ENCODE data around the gene RHOBTB1. TPM values are rescaled to one million over a fixed set of nuclear protein-coding genes. Genes with fewer than 3 reads are reported as not detected.

The RHOBTB1 gene
- total RNA-seq, 4 donors from 2014 or later: 2.4 to 6.9 (median 4.2) TPM

- 59 to 60% methylated on average over 2 of the region's 2 CpGs for WGBS, 2 donors
- intact Hi-C loops (cut with DNase I; ENCODE audit: low total_unique reads): no loop called here
- H3K4me3 ChIP-seq (ENCODE audit: low read depth, poor library complexity, severe bottlenecking): no peak overlapping the region
- TF ChIP-seq POLR2A (IDR thresholded peaks at IDR 0.05) (no peak), CTCF (IDR thresholded peaks at IDR 0.05) (no peak)
- no peak for DNase-seq (ENCODE audit: low spot score in 2 of 2)
These were observed 47.2 kb downstream of the RHOBTB1 start for GRCh38 chr10:60896810-60897209.

GRCh38 chr10:60896033-60896432 is 48.0 kb downstream of the RHOBTB1 start:
- no peak overlapping the region for H3K4me3 ChIP-seq (ENCODE audit: low read depth, poor library complexity, severe bottlenecking)
- intact Hi-C loops (cut with DNase I; ENCODE audit: low total_unique reads): no loop called here
- no peak for TF ChIP-seq CTCF (IDR thresholded peaks at IDR 0.05)
- TF ChIP-seq POLR2A (IDR thresholded peaks at IDR 0.05): no peak
- no peak for DNase-seq (ENCODE audit: low spot score in 2 of 2)

- no peak overlapping the region for H3K4me3 ChIP-seq (ENCODE audit: low read depth, poor library complexity, severe bottlenecking)
- TF ChIP-seq POLR2A (IDR thresholded peaks at IDR 0.05): no peak
- TF ChIP-seq CTCF (IDR thresholded peaks at IDR 0.05): no peak
- DNase-seq (ENCODE audit: low spot score in 2 of 2): no peak
- intact Hi-C loops (cut with DNase I; ENCODE audit: low total_unique reads): no loop called here
These were observed 49.2 kb downstream of the RHOBTB1 start for GRCh38 chr10:60894786-60895185.

- DNase-seq (ENCODE audit: low spot score in 2 of 2): no peak
- TF ChIP-seq POLR2A (IDR thresholded peaks at IDR 0.05) (no peak), CTCF (IDR thresholded peaks at IDR 0.05) (no peak)
- no peak overlapping the region for H3K4me3 ChIP-seq (ENCODE audit: low read depth, poor library complexity, severe bottlenecking)
- intact Hi-C loops (cut with DNase I; ENCODE audit: low total_unique reads): no loop called here
- WGBS, 2 donors: 93 to 97% methylated on average over 3 of the region's 3 CpGs
These were observed 50.8 kb downstream of the RHOBTB1 start for GRCh38 chr10:60893231-60893630.

GRCh38 chr10:60892571-60892970 is 51.4 kb downstream of the RHOBTB1 start:
- 85 to 91% methylated on average over 8 of the region's 8 CpGs for WGBS, 2 donors
- no peak overlapping the region for H3K4me3 ChIP-seq (ENCODE audit: low read depth, poor library complexity, severe bottlenecking)
- no peak for TF ChIP-seq CTCF (IDR thresholded peaks at IDR 0.05)
- no peak for TF ChIP-seq POLR2A (IDR thresholded peaks at IDR 0.05)
- DNase-seq (ENCODE audit: low spot score in 2 of 2): no peak
- intact Hi-C loops (cut with DNase I; ENCODE audit: low total_unique reads): no loop called here

- no peak for DNase-seq (ENCODE audit: low spot score in 2 of 2)
- intact Hi-C loops (cut with DNase I; ENCODE audit: low total_unique reads): no loop called here
- 96 to 98% methylated on average over 1 of the region's 1 CpG for WGBS, 2 donors
- no peak for TF ChIP-seq POLR2A (IDR thresholded peaks at IDR 0.05)
- no peak for TF ChIP-seq CTCF (IDR thresholded peaks at IDR 0.05)
- no peak overlapping the region for H3K4me3 ChIP-seq (ENCODE audit: low read depth, poor library complexity, severe bottlenecking)
These were observed 53.2 kb downstream of the RHOBTB1 start for GRCh38 chr10:60890811-60891210.
